CD4-positive, alpha-beta T cell (primary cell): ENCODE results near the gene PDZD4. TPM values are rescaled to one million over a fixed set of nuclear protein-coding genes. Genes with fewer than 3 reads are reported as not detected.

Experiments used
- ATAC-seq: fragments of 200-7000 bp; cut with Tn5 transposase; one replicate; pipeline ENCODE4 v1.10.0; 2022; ENCODE audit warnings: mild to moderate bottlenecking; ENCODE audit not compliant: poor library complexity
- CTCF ChIA-PET: fragments of 350-600 bp; sonication (Branson Sonifier 250); formaldehyde crosslinking; loops from one replicate; lab custom pipeline; 2021; ENCODE audit warnings: antibody characterized with exemption, inconsistent platforms; lab: Charles Lee
- POLR2A ChIA-PET: fragments of 350-600 bp; sonication (Branson Sonifier 250); formaldehyde crosslinking; loops from one replicate; lab custom pipeline; 2021; ENCODE audit warnings: antibody characterized with exemption, inconsistent platforms; lab: Charles Lee
- DNase-seq, 14 experiments: peaks; one replicate each; pipeline ENCODE4 v3.0.0-alpha.2; 2013 to 2020; ENCODE audit warnings: mixed read lengths in 2 of 14
- H3K27ac ChIP-seq, 2 donors: one replicate each; pipeline versions ENCODE4 v1.5.1 to v1.7.0; 2013; ENCODE audit warnings: low read length in 2 of 2, low read depth in 1 of 2, mild to moderate bottlenecking in 1 of 2
- H3K27me3 ChIP-seq, 2 experiments: 1 replicate in 1 of 2; 2 replicates in 1 of 2; pipeline versions ENCODE4 v1.6.1 to v1.7.0; 2013; ENCODE audit warnings: low read length in 2 of 2, control low read depth in 1 of 2, mild to moderate bottlenecking in 1 of 2, moderate library complexity in 1 of 2; ENCODE audit not compliant: insufficient read depth in 2 of 2, control insufficient read depth in 1 of 2
- H3K36me3 ChIP-seq: one replicate; pipeline ENCODE4 v1.6.1; 2013; ENCODE audit warnings: low read length, control low read depth; ENCODE audit not compliant: insufficient read depth
- H3K4me1 ChIP-seq: one replicate; pipeline ENCODE4 v1.6.1; 2013; ENCODE audit warnings: low read length, control low read depth; ENCODE audit not compliant: insufficient read depth
- H3K4me3 ChIP-seq: one replicate; pipeline ENCODE4 v1.5.1; 2013; ENCODE audit warnings: mild to moderate bottlenecking, low read length, moderate library complexity
- H3K9me3 ChIP-seq, 2 experiments: 1 replicate in 1 of 2; 2 replicates in 1 of 2; pipeline versions ENCODE4 v1.6.1 to v1.7.0; 2013; ENCODE audit warnings: low read length in 2 of 2, mild to moderate bottlenecking in 2 of 2, control low read depth in 1 of 2, moderate library complexity in 1 of 2; ENCODE audit not compliant: control insufficient read depth in 1 of 2, insufficient read depth in 1 of 2
- H3K27ac Mint-ChIP-seq: one replicate; pipeline ENCODE4 v1.8.0; 2020; ENCODE audit warnings: mixed read lengths
- H3K27me3 Mint-ChIP-seq: one replicate; pipeline ENCODE4 v1.8.0; 2021; ENCODE audit warnings: mixed read lengths
- H3K36me3 Mint-ChIP-seq: one replicate; pipeline ENCODE4 v1.8.0; 2021; ENCODE audit warnings: low read depth, mixed read lengths
- H3K4me1 Mint-ChIP-seq: one replicate; pipeline ENCODE4 v1.8.0; 2021; ENCODE audit warnings: low read depth, mixed read lengths
- H3K4me3 Mint-ChIP-seq: one replicate; pipeline ENCODE4 v1.8.0; 2020; ENCODE audit warnings: mild to moderate bottlenecking, mixed read lengths
- H3K9me3 Mint-ChIP-seq: one replicate; pipeline ENCODE4 v1.8.0; 2020; ENCODE audit warnings: mixed read lengths
- intact Hi-C, 2 experiments: fragments of 100-400 bp; cut with DNase I in 1 of 2; cut with micrococcal nuclease in 1 of 2; formaldehyde crosslinking; loops; one replicate each; pipeline versions ENCODE4 v1.15.1 to v1.9.0; 2023 to 2025; cut with DNase I, micrococcal nuclease
- total RNA-seq, 174 experiments: library from RNA in 2 of 174; stranded (reverse) in 2 of 174; gene quantifications; one replicate each; pipeline ENCODE4 v1.2.3 and lab custom pipeline; 2021 to 2026
- TF ChIP-seq, protein P1 (sequence below): fragments of 200-600 bp; IDR thresholded peaks from one replicate; pipeline ENCODE4 v1.8.0; 2022; ENCODE audit warnings: antibody characterized with exemption, mild to moderate bottlenecking

PDZD4 gene
- total RNA-seq, 2 experiments from 2014 or later = 24.8 to 26.8 TPM

DNA sequence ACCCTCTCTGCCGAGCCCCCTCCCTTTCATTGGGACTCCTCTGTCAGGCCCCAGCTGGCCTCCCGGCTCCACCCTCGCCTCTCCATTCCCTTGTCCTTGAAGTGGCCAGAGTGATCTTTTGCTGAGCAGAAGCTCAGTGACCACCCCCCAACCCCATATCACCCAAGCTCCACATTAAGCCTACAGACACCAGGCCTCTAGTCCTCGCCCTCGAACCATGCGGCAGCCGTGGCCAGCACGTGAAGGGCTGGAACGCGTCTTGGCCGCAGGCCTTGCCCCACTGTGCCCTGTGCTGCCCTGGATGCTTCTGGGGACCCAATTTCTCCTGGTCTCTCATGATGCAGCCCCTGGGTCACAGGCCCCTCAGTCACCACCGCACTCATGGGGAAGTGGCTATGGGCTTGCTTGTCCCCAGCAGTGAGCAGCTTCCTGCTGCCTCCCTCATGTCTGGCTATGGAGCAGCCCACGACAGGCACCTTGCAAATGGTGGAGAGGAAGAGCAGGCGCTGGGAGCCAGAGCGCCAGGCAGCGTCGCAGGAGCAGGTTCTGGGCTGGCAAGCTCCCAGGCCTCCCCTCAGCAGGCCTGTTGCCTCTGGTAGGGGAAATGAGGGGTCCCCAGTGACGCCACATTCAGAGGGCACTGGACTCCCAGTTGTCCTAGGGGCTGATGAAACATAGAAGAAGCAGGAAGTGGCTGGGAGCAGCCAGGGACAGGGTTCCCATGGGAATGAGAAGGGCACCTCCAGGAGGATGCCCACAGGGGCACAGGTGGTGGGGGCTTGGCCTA lies 50.3 kb downstream of the PDZD4 start:
- CTCF ChIA-PET = interaction anchor here (0.5 kb wide), 1 partner anchor 40 kb away, joined by 3 read pairs; no protein-coding TSS in a partner anchor
- no peak for ATAC-seq

GRCh38 chrX:153778684-153779101 lies 51.7 kb downstream of the PDZD4 start:
- Mint-ChIP-seq H3K27ac (no peak overlapping the region), H3K4me3 (no peak overlapping the region), H3K27me3 (peaks cover 5% of the 10 kb centered on the region), H3K36me3 (no peaks in the 10 kb centered on the region), H3K4me1 (peaks cover 5% of the 10 kb centered on the region), H3K9me3 (no peaks in the 10 kb centered on the region)
- intact Hi-C loops = no loop called here
- DNase-seq (no peak), ATAC-seq (no peak)
- CTCF ChIA-PET = no interaction called here
- Histone ChIP-seq H3K27ac (no peak overlapping the region), H3K4me3 (no peak overlapping the region), H3K36me3 (no peaks in the 10 kb centered on the region), H3K9me3 (peaks cover 0 to 6% of the 10 kb centered on the region in 2 experiments), H3K27me3 (peaks cover 0 to 4% of the 10 kb centered on the region in 2 experiments), H3K4me1 (no peaks in the 10 kb centered on the region)
- POLR2A ChIA-PET = interaction anchor here (0.9 kb wide), 1 partner anchor 75 kb away, joined by 3 read pairs; no protein-coding TSS in a partner anchor
- TF ChIP-seq, protein P1, sequence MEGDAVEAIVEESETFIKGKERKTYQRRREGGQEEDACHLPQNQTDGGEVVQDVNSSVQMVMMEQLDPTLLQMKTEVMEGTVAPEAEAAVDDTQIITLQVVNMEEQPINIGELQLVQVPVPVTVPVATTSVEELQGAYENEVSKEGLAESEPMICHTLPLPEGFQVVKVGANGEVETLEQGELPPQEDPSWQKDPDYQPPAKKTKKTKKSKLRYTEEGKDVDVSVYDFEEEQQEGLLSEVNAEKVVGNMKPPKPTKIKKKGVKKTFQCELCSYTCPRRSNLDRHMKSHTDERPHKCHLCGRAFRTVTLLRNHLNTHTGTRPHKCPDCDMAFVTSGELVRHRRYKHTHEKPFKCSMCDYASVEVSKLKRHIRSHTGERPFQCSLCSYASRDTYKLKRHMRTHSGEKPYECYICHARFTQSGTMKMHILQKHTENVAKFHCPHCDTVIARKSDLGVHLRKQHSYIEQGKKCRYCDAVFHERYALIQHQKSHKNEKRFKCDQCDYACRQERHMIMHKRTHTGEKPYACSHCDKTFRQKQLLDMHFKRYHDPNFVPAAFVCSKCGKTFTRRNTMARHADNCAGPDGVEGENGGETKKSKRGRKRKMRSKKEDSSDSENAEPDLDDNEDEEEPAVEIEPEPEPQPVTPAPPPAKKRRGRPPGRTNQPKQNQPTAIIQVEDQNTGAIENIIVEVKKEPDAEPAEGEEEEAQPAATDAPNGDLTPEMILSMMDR = no peak

More for the DNA sequence above, 50.3 kb downstream of the PDZD4 start:
- Histone ChIP-seq H3K4me3 (no peak overlapping the region), H3K27ac (no peak overlapping the region), H3K9me3 (peaks cover 0 to 6% of the 10 kb centered on the region in 2 experiments), H3K4me1 (no peaks in the 10 kb centered on the region), H3K36me3 (no peaks in the 10 kb centered on the region), H3K27me3 (peaks cover 0 to 4% of the 10 kb centered on the region in 2 experiments)
- TF ChIP-seq, protein P1 = no peak
- DNase-seq = no peak
- peaks cover 5% of the 10 kb centered on the region for H3K4me1 Mint-ChIP-seq
- H3K9me3 Mint-ChIP-seq = no peaks in the 10 kb centered on the region
- no peaks in the 10 kb centered on the region for H3K36me3 Mint-ChIP-seq
- intact Hi-C loops = no loop called here
- no peak overlapping the region for H3K27ac Mint-ChIP-seq
- POLR2A ChIA-PET = no interaction called here
- H3K27me3 Mint-ChIP-seq = peaks cover 5% of the 10 kb centered on the region
- H3K4me3 Mint-ChIP-seq = no peak overlapping the region

- H3K27ac ChIP-seq = no peak overlapping the region
- peaks cover 0 to 6% of the 10 kb centered on the region in 2 experiments for H3K9me3 ChIP-seq
- no peak overlapping the region for H3K4me3 Mint-ChIP-seq
- intact Hi-C loops = no loop called here
- ATAC-seq (no peak), DNase-seq (no peak)
- H3K36me3 Mint-ChIP-seq = no peaks in the 10 kb centered on the region
- ChIA-PET POLR2A (interaction anchor here (0.9 kb wide), 1 partner anchor 74 kb away, joined by 3 read pairs; no protein-coding TSS in a partner anchor), CTCF (no interaction called here)
- H3K4me1 Mint-ChIP-seq = peaks cover 5% of the 10 kb centered on the region
- peaks cover 5% of the 10 kb centered on the region for H3K27me3 Mint-ChIP-seq
- no peaks in the 10 kb centered on the region for H3K36me3 ChIP-seq
- H3K4me3 ChIP-seq = no peak overlapping the region
- H3K9me3 Mint-ChIP-seq = no peaks in the 10 kb centered on the region
- H3K27me3 ChIP-seq = peaks cover 0 to 4% of the 10 kb centered on the region in 2 experiments
- H3K27ac Mint-ChIP-seq = no peak overlapping the region
- no peaks in the 10 kb centered on the region for H3K4me1 ChIP-seq
- TF ChIP-seq, protein P1 = no peak
These were observed 52.2 kb downstream of the PDZD4 start for GRCh38 chrX:153778181-153778580.
